Stimulated activated CD4-positive, alpha-beta T cell treated with anti-CD3 and anti-CD28 coated beads, TNF-alpha, amount 100 ng/mL, for 48 hours (primary cell): ENCODE results near the gene GNPDA1.

Experiments used
- DNase-seq, 3 donors: peaks; one replicate each; pipeline ENCODE4 v3.0.0-alpha.2; 2020; ENCODE audit warnings: low read depth in 3 of 3

GNPDA1 gene

GRCh38 chr5:142023836-142024235, 11.0 kb upstream of the GNPDA1 start:
- no peak for DNase-seq

- no peak for DNase-seq
Measured at GRCh38 chr5:142020122-142020659, 7.4 kb upstream of the GNPDA1 start.

- no peak for DNase-seq
Measured at GRCh38 chr5:142017832-142018427, 5.1 kb upstream of the GNPDA1 start.

GRCh38 chr5:142016556-142016955, 3.7 kb upstream of the GNPDA1 start:
- DNase-seq, result peak in 1 of 3 donors; percentile 45

GRCh38 chr5:142015781-142016533, 3.1 kb upstream of the GNPDA1 start:
- peak in 1 of 3 donors; percentile 36 for DNase-seq

- peak in 2 of 3 donors; percentile 34 to 63 for DNase-seq
Measured at GRCh38 chr5:142014911-142015584, 2.2 kb upstream of the GNPDA1 start.

- DNase-seq, result no peak
Measured at GRCh38 chr5:142013734-142014521, 1.1 kb upstream of the GNPDA1 start.

GRCh38 chr5:142012186-142012785, 541 bp downstream of the GNPDA1 start:
- DNase-seq, result peak in 2 of 3 donors; percentile 54 to 67

GRCh38 chr5:142011572-142012185, 1.1 kb downstream of the GNPDA1 start:
- no peak for DNase-seq

GRCh38 chr5:142009886-142010285, 2.9 kb downstream of the GNPDA1 start:
- DNase-seq, result no peak

- no peak for DNase-seq
Measured at GRCh38 chr5:142008813-142009212, 4.0 kb downstream of the GNPDA1 start.

GRCh38 chr5:142007237-142007544, 5.6 kb downstream of the GNPDA1 start:
- no peak for DNase-seq

- no peak for DNase-seq
Measured at GRCh38 chr5:142006363-142007236, 6.2 kb downstream of the GNPDA1 start.

- no peak for DNase-seq
Measured at GRCh38 chr5:142003266-142003800, 9.5 kb downstream of the GNPDA1 start.

- DNase-seq, result no peak
Measured at GRCh38 chr5:142000704-142001484, 11.9 kb downstream of the GNPDA1 start.

GRCh38 chr5:142000173-142000572, 12.7 kb downstream of the GNPDA1 start:
- no peak for DNase-seq

- no peak for DNase-seq
Measured at GRCh38 chr5:141997358-141997960, 15.4 kb downstream of the GNPDA1 start.

- DNase-seq, result no peak
Measured at GRCh38 chr5:141995656-141996055, 17.2 kb downstream of the GNPDA1 start.
